Endodermal cell (in vitro differentiated cells): ENCODE data around the gene NXPE1. TPM values are rescaled to one million over a fixed set of nuclear protein-coding genes. Genes with fewer than 3 reads are reported as not detected.
A peak's percentile ranks its signal among the peaks of the same experiment; 100 is the strongest.

ENCODE experiments used
- DNase-seq: peaks from one replicate; pipeline ENCODE4 v3.0.0-alpha.2; 2017
- H3K27ac ChIP-seq: 2 replicates; pipeline ENCODE4 v1.5.1; 2013; ENCODE audit warnings: mild to moderate bottlenecking, low read depth, low read length, moderate library complexity
- H3K27me3 ChIP-seq: 2 replicates; pipeline ENCODE4 v1.6.1; 2013; ENCODE audit warnings: mild to moderate bottlenecking, low read length, moderate library complexity; ENCODE audit not compliant: insufficient read depth, control insufficient read depth, poor library complexity, severe bottlenecking
- H3K36me3 ChIP-seq: 2 replicates; pipeline ENCODE4 v1.7.0; 2013; ENCODE audit warnings: mild to moderate bottlenecking, low read length, moderate library complexity; ENCODE audit not compliant: control insufficient read depth, insufficient read depth
- H3K4me1 ChIP-seq: one replicate; pipeline ENCODE4 v1.7.0; 2013; ENCODE audit warnings: low read length; ENCODE audit not compliant: control insufficient read depth, insufficient read depth
- H3K4me3 ChIP-seq: 2 replicates; pipeline ENCODE4 v1.5.1; 2013; ENCODE audit warnings: mild to moderate bottlenecking, low read length, moderate library complexity
- H3K9ac ChIP-seq: 2 replicates; pipeline ENCODE4 v1.6.1; 2013; ENCODE audit warnings: mild to moderate bottlenecking, low read length, moderate library complexity; ENCODE audit not compliant: poor library complexity, severe bottlenecking; ENCODE audit errors: extremely low read depth
- H3K9me3 ChIP-seq: 2 replicates; pipeline ENCODE4 v1.6.1; 2013; ENCODE audit warnings: mild to moderate bottlenecking, low read length, moderate library complexity; ENCODE audit not compliant: control insufficient read depth
- H3K27ac Mint-ChIP-seq: 2 replicates; pipeline ENCODE4 v1.8.0; 2020; ENCODE audit warnings: mixed read lengths
- H3K27me3 Mint-ChIP-seq: 2 replicates; pipeline ENCODE4 v1.8.0; 2021; ENCODE audit warnings: mild to moderate bottlenecking, mixed read lengths; ENCODE audit not compliant: insufficient read depth
- H3K36me3 Mint-ChIP-seq: 2 replicates; pipeline ENCODE4 v1.8.0; 2020; ENCODE audit warnings: low read depth, mixed read lengths
- H3K4me1 Mint-ChIP-seq: 2 replicates; pipeline ENCODE4 v1.8.0; 2020; ENCODE audit warnings: mixed read lengths
- H3K4me3 Mint-ChIP-seq: 2 replicates; pipeline ENCODE4 v1.8.0; 2020; ENCODE audit warnings: mild to moderate bottlenecking, moderate library complexity, mixed read lengths
- H3K9me3 Mint-ChIP-seq: 2 replicates; pipeline ENCODE4 v1.8.0; 2020; ENCODE audit warnings: mild to moderate bottlenecking, mixed read lengths
- WGBS, 2 experiments: methylation state at CpG; one replicate each; pipeline versions ENCODE4 v1.1.5 to v1.1.7; 2013; ENCODE audit warnings: missing lambda C conversion rate in 2 of 2, mixed read lengths in 1 of 2; ENCODE audit not compliant: insufficient coverage in 1 of 2, insufficient read length in 1 of 2; 5-methylcytosine and 5-hydroxymethylcytosine counted together
- total RNA-seq, 2 donors: library from RNA; stranded (reverse); fragmentation: NEBNext Ultra II Directional in 1 of 2; extraction: Animal tissue kit (Norgen Biotek cat#: 25700) in 1 of 2; gene quantifications; 2 replicates in 1 of 2; 3 replicates in 1 of 2; pipeline ENCODE4 v1.2.1, GENCODE V29; 2021
- TF ChIP-seq, protein P1 (sequence below): fragments of 200-600 bp; sonication (generic); conservative IDR thresholded peaks from 2 replicates; pipeline ENCODE4 v1.5.0; 2021; ENCODE audit warnings: antibody characterized with exemption, mild to moderate bottlenecking

NXPE1 gene
- total RNA-seq, 2 donors from 2014 or later = not detected

DNA sequence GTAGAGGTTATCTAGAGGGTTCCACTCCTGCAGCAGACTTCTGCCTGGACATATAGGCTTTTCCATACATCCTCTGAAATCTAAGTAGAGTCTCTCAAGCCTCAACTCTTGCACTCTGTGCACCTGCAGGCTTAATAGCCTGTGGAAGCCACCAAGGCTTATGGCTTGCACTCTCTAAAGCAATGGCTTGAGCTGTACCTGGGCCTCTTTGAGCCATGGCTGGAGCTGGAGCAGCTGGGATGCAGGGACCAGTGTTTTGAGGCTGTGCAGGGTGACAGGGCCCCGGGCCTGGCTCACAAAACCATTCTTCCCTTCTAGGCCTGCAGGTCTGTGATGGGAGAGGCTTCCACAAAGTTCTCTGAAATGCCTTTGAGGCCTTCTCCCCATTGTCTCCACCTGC lies 38.8 kb upstream of the NXPE1 start:
- Histone ChIP-seq H3K4me3 (no peak overlapping the region), H3K4me1 (no peaks in the 10 kb centered on the region), H3K36me3 (no peaks in the 10 kb centered on the region), H3K27me3 (no peaks in the 10 kb centered on the region), H3K27ac (no peak overlapping the region), H3K9me3 (peaks cover 6% of the 10 kb centered on the region), H3K9ac (no peak overlapping the region)
- no peaks in the 10 kb centered on the region for H3K27me3 Mint-ChIP-seq
- TF ChIP-seq, protein P1, sequence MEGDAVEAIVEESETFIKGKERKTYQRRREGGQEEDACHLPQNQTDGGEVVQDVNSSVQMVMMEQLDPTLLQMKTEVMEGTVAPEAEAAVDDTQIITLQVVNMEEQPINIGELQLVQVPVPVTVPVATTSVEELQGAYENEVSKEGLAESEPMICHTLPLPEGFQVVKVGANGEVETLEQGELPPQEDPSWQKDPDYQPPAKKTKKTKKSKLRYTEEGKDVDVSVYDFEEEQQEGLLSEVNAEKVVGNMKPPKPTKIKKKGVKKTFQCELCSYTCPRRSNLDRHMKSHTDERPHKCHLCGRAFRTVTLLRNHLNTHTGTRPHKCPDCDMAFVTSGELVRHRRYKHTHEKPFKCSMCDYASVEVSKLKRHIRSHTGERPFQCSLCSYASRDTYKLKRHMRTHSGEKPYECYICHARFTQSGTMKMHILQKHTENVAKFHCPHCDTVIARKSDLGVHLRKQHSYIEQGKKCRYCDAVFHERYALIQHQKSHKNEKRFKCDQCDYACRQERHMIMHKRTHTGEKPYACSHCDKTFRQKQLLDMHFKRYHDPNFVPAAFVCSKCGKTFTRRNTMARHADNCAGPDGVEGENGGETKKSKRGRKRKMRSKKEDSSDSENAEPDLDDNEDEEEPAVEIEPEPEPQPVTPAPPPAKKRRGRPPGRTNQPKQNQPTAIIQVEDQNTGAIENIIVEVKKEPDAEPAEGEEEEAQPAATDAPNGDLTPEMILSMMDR = no peak
- peak; percentile 13 for DNase-seq
- H3K4me1 Mint-ChIP-seq = no peaks in the 10 kb centered on the region
- no peak overlapping the region for H3K27ac Mint-ChIP-seq
- H3K4me3 Mint-ChIP-seq = no peak overlapping the region
- H3K9me3 Mint-ChIP-seq = peaks cover 5% of the 10 kb centered on the region
- 95% methylated on average over 1 of the region's 1 CpG; no CpG with 5 or more reads in 1 of the 2 experiments for WGBS, 2 experiments
- no peaks in the 10 kb centered on the region for H3K36me3 Mint-ChIP-seq

DNA sequence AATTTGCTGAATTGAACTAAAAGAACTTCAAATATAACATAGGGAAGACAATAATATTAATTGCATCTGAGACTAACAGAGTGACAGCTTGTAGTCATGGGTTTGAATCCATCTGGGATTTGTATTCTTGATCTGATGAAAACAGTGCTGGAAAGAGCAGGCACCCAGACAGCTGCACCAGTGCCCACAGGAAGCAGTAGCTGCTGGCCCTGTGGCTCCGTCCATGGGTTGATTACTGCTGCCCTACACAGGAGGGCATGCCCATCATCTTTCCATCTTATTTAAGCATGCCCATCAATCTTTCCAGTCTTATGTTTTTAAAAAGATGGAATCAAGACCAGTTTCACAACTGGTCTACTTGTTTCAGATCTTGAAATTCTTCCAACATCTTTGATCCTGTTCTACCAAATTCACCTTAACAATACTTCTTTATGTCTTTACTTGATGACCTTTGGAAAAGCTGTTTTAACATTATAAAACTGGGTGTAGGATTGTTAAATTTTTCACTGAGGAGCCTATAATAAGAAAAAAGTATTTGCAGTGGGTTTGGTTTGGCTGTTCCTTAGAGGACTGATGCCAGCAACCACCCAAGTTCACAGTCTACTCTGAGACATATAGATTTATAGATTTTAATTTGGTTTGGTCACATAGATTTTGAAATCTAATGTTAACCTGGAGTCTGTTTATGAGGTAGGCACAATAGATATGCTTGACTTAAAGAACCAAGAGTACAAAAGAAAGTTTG lies 36.7 kb upstream of the NXPE1 start:
- H3K27me3 Mint-ChIP-seq = no peaks in the 10 kb centered on the region
- H3K4me3 Mint-ChIP-seq = no peak overlapping the region

DNA sequence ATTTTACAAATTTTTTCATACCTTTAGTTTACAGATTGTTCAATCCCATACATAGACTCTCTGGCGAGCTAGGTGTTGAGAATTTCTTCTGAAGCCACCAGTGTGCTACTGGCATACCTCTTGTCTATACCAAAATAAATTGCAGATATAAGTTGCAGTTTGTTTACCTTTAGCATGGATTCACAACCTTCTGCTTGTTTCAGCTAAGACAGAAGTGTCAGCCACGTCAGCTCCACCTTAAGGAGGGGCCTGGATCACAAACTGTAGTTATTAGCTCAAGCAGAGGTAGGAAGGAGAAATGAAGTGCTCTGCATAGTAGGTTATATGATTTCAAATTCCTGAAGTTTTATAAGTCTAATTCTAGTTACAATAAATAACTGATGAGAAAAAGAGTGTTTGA lies 35.9 kb upstream of the NXPE1 start, which contains the start of gene NXPE4:
Gene NXPE4, minus strand, starts transcription at position 216 of the 400 bp plus-strand sequence. CDS start 1,027 bp downstream, outside the sequence.
- H3K27ac ChIP-seq = no peak within 1 kb of the TSS
- H3K4me1 ChIP-seq = no peaks in the 10 kb centered on the region
- TF ChIP-seq, protein P1 = no peak
- no peak within 1 kb of the TSS for H3K27ac Mint-ChIP-seq
- peak; percentile 16 for DNase-seq
- no peak within 1 kb of the TSS for H3K9ac ChIP-seq
- no peaks in the 10 kb centered on the region for H3K9me3 ChIP-seq
- 85 to 92% methylated on average over 2 of the region's 2 CpGs for WGBS, 2 experiments
- H3K9me3 Mint-ChIP-seq = no peaks in the 10 kb centered on the region
- no peaks in the 10 kb centered on the region for H3K27me3 Mint-ChIP-seq
- no peaks in the 10 kb centered on the region for H3K36me3 ChIP-seq
- no peak within 1 kb of the TSS for H3K4me3 ChIP-seq
- no peak within 1 kb of the TSS for H3K4me3 Mint-ChIP-seq
- no peaks in the 10 kb centered on the region for H3K4me1 Mint-ChIP-seq
- H3K36me3 Mint-ChIP-seq = no peaks in the 10 kb centered on the region
- no peaks in the 10 kb centered on the region for H3K27me3 ChIP-seq

More for the DNA sequence above, 36.7 kb upstream of the NXPE1 start:
- Histone ChIP-seq H3K9ac (no peak overlapping the region), H3K27ac (no peak overlapping the region), H3K4me3 (no peak overlapping the region), H3K36me3 (no peaks in the 10 kb centered on the region), H3K9me3 (no peaks in the 10 kb centered on the region), H3K27me3 (no peaks in the 10 kb centered on the region), H3K4me1 (no peaks in the 10 kb centered on the region)
- H3K27ac Mint-ChIP-seq = no peak overlapping the region
- no peaks in the 10 kb centered on the region for H3K9me3 Mint-ChIP-seq
- TF ChIP-seq, protein P1 = no peak
- 91 to 100% methylated on average over 1 of the region's 1 CpG for WGBS, 2 experiments
- no peaks in the 10 kb centered on the region for H3K36me3 Mint-ChIP-seq
- DNase-seq = peak; percentile 11
- H3K4me1 Mint-ChIP-seq = no peaks in the 10 kb centered on the region
